Gastrocnemius medialis (tissue), 4 donors: ENCODE measurements around the gene FASN.

Source experiments
- POLR2A ChIP-seq, 2 donors: fragments of 450-650 bp; IDR thresholded peaks; one replicate each; pipeline ENCODE4 v1.6.1; 2017; ENCODE audit warnings: antibody characterized with exemption in 2 of 2, mild to moderate bottlenecking in 2 of 2, moderate library complexity in 2 of 2
- TF ChIP-seq, protein P1 (sequence below), 5 experiments: fragments of 450-650 bp in 3 of 5; fragments of 200-600 bp in 2 of 5; sonication (generic) in 2 of 5; IDR thresholded peaks in 4 of 5; conservative IDR thresholded peaks in 1 of 5; 1 replicate in 4 of 5; 2 replicates in 1 of 5; pipeline ENCODE4 v1.5.1; 2016 to 2019; ENCODE audit warnings: antibody characterized with exemption in 5 of 5, mild to moderate bottlenecking in 3 of 5, moderate library complexity in 3 of 5

DNA sequence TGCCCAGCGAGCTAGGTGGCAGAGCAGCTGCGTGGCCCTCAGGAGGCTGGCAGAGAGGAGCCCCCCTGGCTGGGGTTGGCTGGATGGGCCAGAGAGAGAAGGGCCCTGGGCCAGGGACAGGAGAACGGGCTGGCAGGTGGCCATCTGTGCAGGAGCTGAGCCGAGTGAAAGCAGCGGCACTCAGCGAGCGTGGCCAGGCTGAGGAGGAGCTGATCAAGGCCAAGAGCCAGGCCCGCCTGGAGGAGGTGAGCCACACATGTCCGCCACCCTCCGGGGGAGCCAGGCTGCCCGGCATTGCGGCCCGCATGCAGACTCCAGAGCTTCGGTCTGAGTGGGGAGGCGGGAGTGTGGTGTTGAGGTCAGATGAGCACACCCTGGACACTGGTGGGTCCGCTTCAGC, 68.6 kb downstream of the FASN start:
- no peak for TF ChIP-seq POLR2A (IDR thresholded peaks at IDR 0.05)
- TF ChIP-seq, protein P1, sequence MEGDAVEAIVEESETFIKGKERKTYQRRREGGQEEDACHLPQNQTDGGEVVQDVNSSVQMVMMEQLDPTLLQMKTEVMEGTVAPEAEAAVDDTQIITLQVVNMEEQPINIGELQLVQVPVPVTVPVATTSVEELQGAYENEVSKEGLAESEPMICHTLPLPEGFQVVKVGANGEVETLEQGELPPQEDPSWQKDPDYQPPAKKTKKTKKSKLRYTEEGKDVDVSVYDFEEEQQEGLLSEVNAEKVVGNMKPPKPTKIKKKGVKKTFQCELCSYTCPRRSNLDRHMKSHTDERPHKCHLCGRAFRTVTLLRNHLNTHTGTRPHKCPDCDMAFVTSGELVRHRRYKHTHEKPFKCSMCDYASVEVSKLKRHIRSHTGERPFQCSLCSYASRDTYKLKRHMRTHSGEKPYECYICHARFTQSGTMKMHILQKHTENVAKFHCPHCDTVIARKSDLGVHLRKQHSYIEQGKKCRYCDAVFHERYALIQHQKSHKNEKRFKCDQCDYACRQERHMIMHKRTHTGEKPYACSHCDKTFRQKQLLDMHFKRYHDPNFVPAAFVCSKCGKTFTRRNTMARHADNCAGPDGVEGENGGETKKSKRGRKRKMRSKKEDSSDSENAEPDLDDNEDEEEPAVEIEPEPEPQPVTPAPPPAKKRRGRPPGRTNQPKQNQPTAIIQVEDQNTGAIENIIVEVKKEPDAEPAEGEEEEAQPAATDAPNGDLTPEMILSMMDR (IDR thresholded peaks at IDR 0.05 in 4 of 5, conservative IDR thresholded peaks at IDR 0.05 in 1 of 5): no peak
